Forelimb muscle (tissue), 1 donor: ENCODE data around the gene CLCNKB. TPM values are rescaled to one million over a fixed set of nuclear protein-coding genes. Genes with fewer than 3 reads are reported as not detected.
"Not testable (repeated sequence)": the region's sequence is repeated elsewhere in the genome, so short reads cannot be mapped to it uniquely, and the experiment has no call there.

ENCODE experiments used
- DNase-seq: peaks from one replicate; pipeline ENCODE4 v3.0.0-alpha.2; 2013; ENCODE audit warnings: low read depth
- polyA plus RNA-seq: library from polyadenylated mRNA; unstranded; fragments of 120-200 nt; gene quantifications from one replicate; pipeline ENCODE4 v1.2.1, GENCODE V29; 2013; ENCODE audit not compliant: insufficient read length

CLCNKB gene
- not detected for polyA plus RNA-seq

- no peak for DNase-seq
These were observed at the start of gene CLCNKB for GRCh38 chr1:16043521-16043920. Gene CLCNKB, plus strand, starts transcription at chr1:16043782. Its CDS starts 711 bp downstream, at chr1:16044493.

- DNase-seq, result no peak
These were observed 49.5 kb upstream of the CLCNKB start for GRCh38 chr1:15994081-15994480.

- DNase-seq, result no peak
These were observed 48.8 kb upstream of the CLCNKB start for GRCh38 chr1:15994590-15995351.

GRCh38 chr1:15997076-15997585 is 46.5 kb upstream of the CLCNKB start:
- no peak for DNase-seq

- DNase-seq, result no peak
These were observed 45.8 kb upstream of the CLCNKB start for GRCh38 chr1:15997637-15998280.

- no peak for DNase-seq
These were observed 44.7 kb upstream of the CLCNKB start for GRCh38 chr1:15998929-15999328.

GRCh38 chr1:16001274-16001673 is 42.3 kb upstream of the CLCNKB start:
- DNase-seq, result not testable (repeated sequence)

- DNase-seq, result no peak
These were observed 38.0 kb upstream of the CLCNKB start for GRCh38 chr1:16005597-16005996.

- no peak for DNase-seq
These were observed 37.6 kb upstream of the CLCNKB start for GRCh38 chr1:16006010-16006409.

GRCh38 chr1:16006552-16007485 is 36.8 kb upstream of the CLCNKB start:
- DNase-seq, result no peak

- DNase-seq, result no peak
These were observed 35.8 kb upstream of the CLCNKB start for GRCh38 chr1:16007671-16008341.

- DNase-seq, result no peak
These were observed 34.5 kb upstream of the CLCNKB start for GRCh38 chr1:16009030-16009460.

- DNase-seq, result no peak
These were observed 33.9 kb upstream of the CLCNKB start for GRCh38 chr1:16009678-16010077.

- no peak for DNase-seq
These were observed 32.7 kb upstream of the CLCNKB start for GRCh38 chr1:16010837-16011236.

GRCh38 chr1:16011936-16012589 is 31.5 kb upstream of the CLCNKB start:
- no peak for DNase-seq

GRCh38 chr1:16012590-16013219 is 30.9 kb upstream of the CLCNKB start:
- no peak for DNase-seq

GRCh38 chr1:16013220-16013907 is 30.2 kb upstream of the CLCNKB start:
- DNase-seq, result no peak

GRCh38 chr1:16013908-16014258 is 29.7 kb upstream of the CLCNKB start:
- DNase-seq, result no peak
